Activated T-helper 1 cell treated with anti-CD3 and anti-CD28 coated beads, Interleukin-12 subunit alpha, Interleukin-12 subunit beta, Interleukin-2, Interleukin-4 antibody, amounts not matched to agents 30 ng/mL and 10 ng/mL and 1 ng/mL, durations not matched to agents 14 hours and 24 hours and 36 hours (primary cell): Measurements from ENCODE around the gene SCARF1. TPM values are rescaled to one million over a fixed set of nuclear protein-coding genes. Genes with fewer than 3 reads are reported as not detected.

Experiments
- DNase-seq: peaks from one replicate; pipeline ENCODE4 v3.0.0; 2021; ENCODE audit warnings: low spot score
- H3K27ac Mint-ChIP-seq: one replicate; pipeline ENCODE4 v1.8.0; 2021; ENCODE audit warnings: mild to moderate bottlenecking, mixed read lengths
- H3K27me3 Mint-ChIP-seq: one replicate; pipeline ENCODE4 v1.8.0; 2022; ENCODE audit warnings: mild to moderate bottlenecking, moderate library complexity, mixed read lengths; ENCODE audit not compliant: insufficient read depth
- H3K36me3 Mint-ChIP-seq: one replicate; pipeline ENCODE4 v1.8.0; 2021; ENCODE audit warnings: low read depth, mixed read lengths
- H3K4me1 Mint-ChIP-seq: one replicate; pipeline ENCODE4 v1.8.0; 2021; ENCODE audit warnings: low read depth, mixed read lengths
- H3K4me3 Mint-ChIP-seq: one replicate; pipeline ENCODE4 v1.8.0; 2021; ENCODE audit warnings: mild to moderate bottlenecking, moderate library complexity, mixed read lengths
- H3K9me3 Mint-ChIP-seq: one replicate; pipeline ENCODE4 v1.8.0; 2021; ENCODE audit warnings: mixed read lengths
- intact Hi-C: fragments of 100-400 bp; cut with micrococcal nuclease; formaldehyde crosslinking; loops from one replicate; pipeline ENCODE4 v1.15.1; 2024
- total RNA-seq: library from RNA; stranded (reverse); gene quantifications from 2 replicates; pipeline ENCODE4 v1.2.3, GENCODE V29; 2022

The SCARF1 gene
- total RNA-seq, 1 donor from 2014 or later, result 7.3 TPM

DNA sequence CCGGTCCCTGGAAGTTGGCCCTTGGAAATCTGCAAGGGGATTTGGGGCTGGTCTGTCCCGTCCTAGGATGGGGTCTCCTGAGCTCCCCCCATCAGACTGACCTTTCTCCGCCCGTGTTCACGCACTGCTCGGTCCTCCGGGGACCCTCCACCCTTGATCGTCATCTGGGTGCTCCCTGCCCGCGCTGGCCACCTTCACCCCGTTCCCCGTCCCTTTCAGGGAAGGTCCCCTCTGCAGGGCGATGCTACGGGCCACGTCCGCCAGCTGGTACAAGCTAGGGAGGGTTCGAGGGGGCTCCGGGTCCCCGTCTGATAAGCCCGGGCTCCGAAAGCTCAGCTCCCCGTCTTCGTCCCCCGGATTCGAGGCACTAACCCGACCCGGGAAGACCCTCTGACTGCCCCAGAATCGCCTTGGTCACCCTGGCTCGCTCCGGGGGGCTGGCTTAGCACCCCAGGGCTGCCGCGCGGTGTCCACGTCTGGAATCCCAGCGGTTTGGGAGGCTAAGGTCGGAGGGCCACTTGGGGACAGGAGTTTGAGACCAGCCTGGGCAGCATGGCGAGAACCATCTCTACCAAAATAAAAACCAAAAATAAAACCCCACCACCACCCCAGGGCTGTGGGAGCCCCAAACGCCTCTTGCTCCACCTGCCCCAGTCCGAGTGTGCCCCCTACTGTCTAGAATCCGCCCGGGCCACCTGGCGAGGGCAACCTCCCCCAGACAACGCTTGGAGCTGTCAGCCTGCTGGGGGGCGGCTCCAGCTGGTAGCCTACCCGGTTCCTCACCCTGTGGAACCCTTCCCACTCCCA lies 15.8 kb downstream of the SCARF1 start:
- Mint-ChIP-seq H3K4me1 (peaks cover 16% of the 10 kb centered on the region), H3K36me3 (no peaks in the 10 kb centered on the region), H3K9me3 (no peaks in the 10 kb centered on the region), H3K4me3 (peak overlapping the region; percentile 78), H3K27me3 (peaks cover 38% of the 10 kb centered on the region), H3K27ac (peak overlapping the region; percentile 86)
- intact Hi-C loops, result loop anchor here (1.0 to 5.0 kb wide), 3 partner anchors 55 to 372 kb away; no protein-coding TSS in a partner anchor
- peak; percentile 62 for DNase-seq

DNA sequence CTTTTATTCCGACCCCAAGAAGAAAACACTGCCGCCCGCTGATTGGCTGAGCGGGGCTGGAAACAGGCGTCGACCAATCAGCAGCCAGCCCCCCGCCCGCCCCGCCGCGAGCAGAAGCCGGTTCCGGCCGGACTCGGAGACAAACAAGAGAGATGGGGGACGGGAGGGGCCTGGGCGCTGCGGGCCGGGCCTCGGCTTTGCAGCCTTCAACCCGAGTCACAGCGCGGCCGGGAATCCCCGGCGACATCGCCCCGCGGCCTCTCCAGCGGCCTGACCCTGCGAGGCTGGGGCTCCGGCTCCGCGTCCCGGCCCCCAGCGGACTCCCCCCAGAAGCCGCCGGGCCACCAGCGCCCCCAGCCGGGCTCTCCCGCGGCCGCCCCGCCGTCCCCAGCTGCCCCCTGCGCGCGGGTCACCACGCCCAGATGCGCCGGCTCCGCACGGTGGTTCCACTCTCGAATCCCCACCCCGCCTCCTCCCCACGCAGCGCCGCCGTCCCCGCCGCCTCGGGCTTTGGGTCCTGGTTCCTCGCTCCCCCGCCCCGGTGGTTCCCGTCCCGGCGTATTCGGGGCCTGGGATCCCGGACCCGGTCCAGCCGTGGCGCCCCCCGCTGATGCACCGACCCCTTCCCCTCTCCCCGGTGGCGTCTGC lies 16.6 kb downstream of the SCARF1 start:
- peaks cover 38% of the 10 kb centered on the region for H3K27me3 Mint-ChIP-seq
- H3K4me1 Mint-ChIP-seq, result peaks cover 16% of the 10 kb centered on the region
- no peaks in the 10 kb centered on the region for H3K9me3 Mint-ChIP-seq
- H3K36me3 Mint-ChIP-seq, result no peaks in the 10 kb centered on the region
- intact Hi-C loops, result loop anchor here (1.0 to 5.0 kb wide), 5 partner anchors 20 to 262 kb away; partner anchors contain the start of genes PITPNA and RILP
- H3K27ac Mint-ChIP-seq, result peak overlapping the region; percentile 90
- DNase-seq, result peak; percentile 80
- peak overlapping the region; percentile 90 for H3K4me3 Mint-ChIP-seq

DNA sequence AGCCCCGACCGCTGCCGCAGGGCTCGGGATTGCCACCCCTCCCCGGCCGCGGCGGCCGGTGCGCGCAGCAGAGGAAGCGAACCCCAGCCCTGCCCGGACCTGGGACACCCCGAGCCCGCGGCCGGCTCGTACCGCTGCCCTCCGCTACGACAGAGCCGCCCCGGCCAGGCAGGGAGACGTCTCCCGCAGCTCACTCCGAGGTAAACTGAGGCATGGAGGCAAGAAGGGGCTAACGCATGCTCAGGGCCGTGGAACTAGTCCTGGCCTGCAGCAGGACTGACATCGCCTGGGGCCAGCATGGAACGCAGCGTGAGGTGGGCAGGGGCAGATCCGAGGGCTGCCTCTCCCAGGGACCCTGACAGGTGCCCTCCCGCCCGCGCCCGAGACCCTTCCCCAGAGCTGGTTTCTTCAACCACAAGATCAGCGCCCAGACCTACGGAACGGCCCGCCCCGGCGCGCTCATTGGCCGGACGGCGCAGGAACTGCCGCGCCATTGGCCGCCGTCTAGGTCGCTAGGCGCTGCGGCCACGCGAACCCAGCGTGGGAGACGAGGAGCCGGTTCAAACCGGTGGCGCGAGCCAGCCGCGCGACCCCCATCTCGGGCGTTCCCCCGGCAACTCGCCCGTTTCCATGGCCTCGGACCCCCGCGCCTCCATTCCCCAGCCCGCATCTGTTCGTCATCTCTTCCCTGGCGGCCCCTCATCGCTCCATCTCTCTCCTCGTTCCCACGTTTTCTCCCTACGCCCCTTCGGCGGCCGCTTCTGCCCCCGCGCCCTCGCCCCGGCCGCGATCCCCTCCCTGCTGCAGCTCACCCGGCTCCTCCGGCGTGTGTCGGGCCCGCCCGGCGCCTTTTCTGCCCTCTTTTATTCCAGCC lies 17.3 kb downstream of the SCARF1 start, which contains the start of gene SLC43A2:
Gene SLC43A2, minus strand, starts transcription at position 853 of the 874 bp plus-strand sequence. CDS start 960 bp downstream, outside the sequence.
- peaks cover 36% of the 10 kb centered on the region for H3K27me3 Mint-ChIP-seq
- H3K36me3 Mint-ChIP-seq, result no peaks in the 10 kb centered on the region
- H3K4me3 Mint-ChIP-seq, result peak within 1 kb of the TSS; percentile 90
- H3K9me3 Mint-ChIP-seq, result no peaks in the 10 kb centered on the region
- intact Hi-C loops, result loop anchor here (1.0 to 5.0 kb wide), 5 partner anchors 21 to 261 kb away; partner anchors contain the start of genes PITPNA and RILP
- peak; percentile 75 for DNase-seq
- H3K27ac Mint-ChIP-seq, result peak within 1 kb of the TSS; percentile 90
- H3K4me1 Mint-ChIP-seq, result peaks cover 16% of the 10 kb centered on the region

DNA sequence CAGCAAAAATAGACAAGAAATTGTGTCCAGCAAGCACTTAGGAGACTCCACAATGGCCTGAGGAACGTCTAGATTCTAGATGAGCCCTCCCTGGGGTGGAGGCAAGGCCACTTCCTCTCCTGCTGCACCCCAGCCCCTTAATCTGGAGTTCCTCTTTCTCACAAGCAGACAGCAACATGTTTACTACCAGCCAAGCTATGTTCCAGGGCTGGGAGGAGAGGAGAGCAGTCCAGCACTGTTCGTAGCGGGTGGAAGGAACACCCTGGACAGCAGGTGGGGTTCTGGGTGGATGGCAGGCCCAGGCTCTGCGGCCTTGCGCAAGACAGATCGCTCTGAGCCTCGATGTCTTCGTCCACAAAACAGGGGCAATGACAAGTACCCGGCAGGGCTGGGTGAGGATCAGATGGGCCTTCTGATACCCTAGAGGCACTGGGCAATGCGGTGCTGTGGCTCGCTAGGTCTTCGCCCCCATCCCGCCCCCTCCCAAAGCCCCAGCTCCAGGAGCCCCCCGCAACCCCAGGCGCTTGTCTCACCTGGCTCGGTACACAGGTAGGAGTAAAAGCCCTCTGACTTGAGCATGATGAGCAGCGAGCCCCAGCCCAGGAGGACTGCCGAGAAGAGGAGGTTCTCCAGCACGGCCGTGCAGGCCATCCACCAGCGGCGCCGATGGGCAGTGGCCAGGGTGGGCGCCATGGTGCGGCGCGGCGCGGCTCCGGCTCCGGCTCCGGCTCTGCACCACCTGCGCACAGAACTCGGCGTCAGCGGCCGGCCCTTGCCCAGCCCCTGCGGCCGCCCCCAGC lies 18.1 kb downstream of the SCARF1 start:
- H3K4me1 Mint-ChIP-seq, result peaks cover 16% of the 10 kb centered on the region
- H3K27ac Mint-ChIP-seq, result no peak overlapping the region
- H3K9me3 Mint-ChIP-seq, result no peaks in the 10 kb centered on the region
- H3K27me3 Mint-ChIP-seq, result peaks cover 36% of the 10 kb centered on the region
- H3K4me3 Mint-ChIP-seq, result peak overlapping the region; percentile 61
- no peaks in the 10 kb centered on the region for H3K36me3 Mint-ChIP-seq
- intact Hi-C loops, result loop anchor here (5.0 kb wide), 1 partner anchor 260 kb away; no protein-coding TSS in a partner anchor
- no peak for DNase-seq

GRCh38 chr17:1626333-1626732 lies 19.2 kb downstream of the SCARF1 start:
- H3K9me3 Mint-ChIP-seq, result no peaks in the 10 kb centered on the region
- peaks cover 29% of the 10 kb centered on the region for H3K27me3 Mint-ChIP-seq
- H3K36me3 Mint-ChIP-seq, result no peaks in the 10 kb centered on the region
- H3K4me1 Mint-ChIP-seq, result peaks cover 16% of the 10 kb centered on the region
- intact Hi-C loops, result loop anchor here (5.0 kb wide), 1 partner anchor 259 kb away; no protein-coding TSS in a partner anchor
- no peak for DNase-seq
- peak overlapping the region; percentile 61 for H3K4me3 Mint-ChIP-seq
- no peak overlapping the region for H3K27ac Mint-ChIP-seq

GRCh38 chr17:1625581-1625980 lies 20.0 kb downstream of the SCARF1 start:
- Mint-ChIP-seq H3K4me3 (no peak overlapping the region), H3K27ac (peak overlapping the region; percentile 16), H3K36me3 (no peaks in the 10 kb centered on the region), H3K4me1 (peaks cover 16% of the 10 kb centered on the region), H3K9me3 (no peaks in the 10 kb centered on the region), H3K27me3 (peaks cover 24% of the 10 kb centered on the region)
- intact Hi-C loops, result loop anchor here (5.0 kb wide), 1 partner anchor 258 kb away; no protein-coding TSS in a partner anchor
- no peak for DNase-seq

- intact Hi-C loops, result loop anchor here (5.0 kb wide), 1 partner anchor 258 kb away; no protein-coding TSS in a partner anchor
- H3K27ac Mint-ChIP-seq, result no peak overlapping the region
- no peaks in the 10 kb centered on the region for H3K9me3 Mint-ChIP-seq
- peaks cover 12% of the 10 kb centered on the region for H3K4me1 Mint-ChIP-seq
- no peak for DNase-seq
- H3K4me3 Mint-ChIP-seq, result no peak overlapping the region
- peaks cover 20% of the 10 kb centered on the region for H3K27me3 Mint-ChIP-seq
- no peaks in the 10 kb centered on the region for H3K36me3 Mint-ChIP-seq
Observed at GRCh38 chr17:1625053-1625452, 20.5 kb downstream of the SCARF1 start.

- Mint-ChIP-seq H3K27ac (no peak overlapping the region), H3K4me1 (peaks cover 9% of the 10 kb centered on the region), H3K9me3 (no peaks in the 10 kb centered on the region), H3K36me3 (no peaks in the 10 kb centered on the region), H3K27me3 (peaks cover 18% of the 10 kb centered on the region), H3K4me3 (no peak overlapping the region)
- intact Hi-C loops, result loop anchor here (5.0 kb wide), 1 partner anchor 257 kb away; no protein-coding TSS in a partner anchor
- DNase-seq, result no peak
Observed at GRCh38 chr17:1624650-1625049, 20.9 kb downstream of the SCARF1 start.

DNA sequence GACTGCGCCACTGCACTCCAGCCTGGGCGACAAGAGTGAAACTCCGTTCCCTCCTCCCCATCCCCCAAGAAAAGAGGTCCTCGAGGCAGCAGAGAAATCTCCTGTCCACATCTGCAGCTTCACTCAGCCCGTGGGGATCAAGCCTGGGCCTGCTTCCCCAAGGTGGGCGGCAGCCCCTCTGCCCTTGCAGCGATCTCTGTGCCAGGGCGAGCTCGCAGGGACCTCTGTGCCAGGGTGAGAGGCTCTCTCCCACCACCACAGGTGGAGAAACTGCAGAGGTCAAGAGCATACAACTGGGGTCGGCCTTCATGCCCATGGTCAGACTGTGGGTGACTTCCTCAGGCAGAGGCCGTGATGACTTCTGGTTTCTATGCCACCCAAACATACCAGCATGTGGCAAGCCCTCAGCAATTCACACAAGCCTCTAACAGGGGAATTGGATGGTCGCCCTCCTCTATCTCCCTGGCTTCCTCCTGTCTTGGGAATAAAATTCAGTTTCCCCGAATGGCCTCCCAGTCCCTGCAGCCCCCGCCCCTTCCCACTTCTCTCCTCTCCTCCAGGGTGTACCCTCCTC lies 22.4 kb downstream of the SCARF1 start:
- H3K36me3 Mint-ChIP-seq, result no peaks in the 10 kb centered on the region
- H3K4me3 Mint-ChIP-seq, result no peak overlapping the region
- H3K27me3 Mint-ChIP-seq, result peaks cover 18% of the 10 kb centered on the region
- H3K27ac Mint-ChIP-seq, result no peak overlapping the region
- H3K4me1 Mint-ChIP-seq, result peaks cover 9% of the 10 kb centered on the region
- intact Hi-C loops, result no loop called here
- no peak for DNase-seq
- no peaks in the 10 kb centered on the region for H3K9me3 Mint-ChIP-seq

DNA sequence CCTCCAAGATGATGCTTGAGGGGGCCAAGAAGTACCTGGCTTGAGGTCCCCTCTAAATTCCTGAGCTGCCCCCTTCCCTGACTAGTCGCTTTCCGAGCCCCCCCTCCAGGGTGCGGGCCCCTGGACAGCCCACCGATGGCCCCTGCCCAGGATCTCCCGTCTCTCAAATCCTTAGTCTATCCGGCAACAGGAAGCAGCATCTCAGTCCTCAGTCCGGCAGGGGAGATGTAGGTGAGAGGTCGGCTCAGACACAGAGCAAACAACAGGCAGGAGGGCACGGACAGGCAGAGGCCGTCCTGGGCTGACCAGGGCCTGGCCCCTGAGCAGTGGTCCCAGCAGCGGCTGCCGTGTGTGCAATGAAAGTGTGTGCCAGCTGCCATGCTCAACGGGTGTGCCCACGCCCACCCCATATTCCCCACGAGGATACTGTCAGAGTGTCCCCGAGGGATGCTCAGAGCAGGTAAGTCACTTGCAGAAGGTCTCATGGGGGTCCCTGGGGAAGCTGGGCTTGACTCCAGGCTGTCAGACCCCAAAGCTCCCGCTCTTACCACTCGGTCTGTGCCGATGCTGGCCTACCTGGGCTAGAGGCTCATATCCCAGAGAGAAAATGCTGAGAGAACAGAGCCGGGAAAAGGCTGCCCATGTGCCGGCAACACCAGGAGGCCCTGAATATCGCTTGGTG lies 24.1 kb downstream of the SCARF1 start:
- Mint-ChIP-seq H3K9me3 (no peaks in the 10 kb centered on the region), H3K36me3 (no peaks in the 10 kb centered on the region), H3K4me1 (no peaks in the 10 kb centered on the region), H3K4me3 (no peak overlapping the region), H3K27ac (no peak overlapping the region), H3K27me3 (peaks cover 7% of the 10 kb centered on the region)
- DNase-seq, result no peak
- intact Hi-C loops, result no loop called here

DNA sequence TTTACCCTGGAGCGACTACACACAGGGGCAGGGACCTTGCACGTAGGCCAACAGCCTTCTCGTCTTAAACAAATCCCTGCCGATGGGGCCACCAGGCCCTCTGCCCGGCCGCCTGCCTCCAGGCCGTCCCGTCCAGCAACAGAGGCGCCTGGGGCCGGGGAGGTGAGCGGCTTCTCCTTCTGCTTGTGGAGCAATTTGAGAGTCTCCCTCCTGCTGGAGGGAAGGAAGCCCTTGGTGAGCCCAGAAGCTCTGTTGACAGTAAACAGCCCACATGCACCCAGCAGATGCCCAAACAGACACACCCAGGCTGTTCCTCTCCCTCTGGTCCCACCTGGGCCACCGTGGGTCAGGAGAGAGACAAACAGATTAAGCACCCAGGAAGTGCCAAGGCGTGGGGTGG lies 25.0 kb downstream of the SCARF1 start:
- no peak for DNase-seq
- Mint-ChIP-seq H3K4me3 (no peak overlapping the region), H3K27ac (no peak overlapping the region), H3K36me3 (no peaks in the 10 kb centered on the region), H3K27me3 (no peaks in the 10 kb centered on the region), H3K9me3 (no peaks in the 10 kb centered on the region), H3K4me1 (no peaks in the 10 kb centered on the region)
- intact Hi-C loops, result no loop called here
